Smooth muscle cell (in vitro differentiated cells): ENCODE data around the gene RPE. TPM values are rescaled to one million over a fixed set of nuclear protein-coding genes. Genes with fewer than 3 reads are reported as not detected.

ENCODE experiments used
- DNase-seq: peaks from one replicate; lab custom pipeline; 2025; ENCODE audit not compliant: unreplicated experiment; lab: John Stamatoyannopoulos, UW
- H2AFZ ChIP-seq: fragments of 200-600 bp; sonication (generic); 2 replicates; pipeline ENCODE4 v1.6.0; 2016; ENCODE audit warnings: antibody characterized with exemption, low read depth, mild to moderate bottlenecking
- H3F3A ChIP-seq: fragments of 200-600 bp; sonication (generic); 2 replicates; pipeline ENCODE4 v1.6.0; 2017; ENCODE audit warnings: antibody characterized with exemption, low read depth
- H3K27ac ChIP-seq: fragments of 200-600 bp; sonication (generic); 2 replicates; pipeline ENCODE4 v1.5.1; 2016; ENCODE audit warnings: low read depth, mild to moderate bottlenecking
- H3K27me3 ChIP-seq: fragments of 200-600 bp; sonication (generic); 2 replicates; pipeline ENCODE4 v1.6.1; 2016; ENCODE audit warnings: low read depth, mild to moderate bottlenecking
- H3K36me3 ChIP-seq: fragments of 200-600 bp; sonication (generic); 2 replicates; pipeline ENCODE4 v1.5.1; 2016; ENCODE audit warnings: low read depth
- H3K4me1 ChIP-seq: fragments of 200-600 bp; sonication (generic); 2 replicates; pipeline ENCODE4 v1.5.1; 2016; ENCODE audit warnings: low read depth
- H3K4me2 ChIP-seq: fragments of 200-600 bp; sonication (generic); 2 replicates; pipeline ENCODE4 v1.6.0; 2016; ENCODE audit warnings: mild to moderate bottlenecking
- H3K4me3 ChIP-seq: fragments of 200-600 bp; sonication (generic); 2 replicates; pipeline ENCODE4 v1.5.1; 2016; ENCODE audit warnings: mild to moderate bottlenecking
- H3K79me2 ChIP-seq: fragments of 200-600 bp; sonication (generic); 2 replicates; pipeline ENCODE4 v1.6.0; 2016; ENCODE audit warnings: low read depth, mild to moderate bottlenecking
- H3K9ac ChIP-seq: fragments of 200-600 bp; sonication (generic); 2 replicates; pipeline ENCODE4 v1.6.0; 2016; ENCODE audit warnings: low read depth
- H3K9me3 ChIP-seq: fragments of 200-600 bp; sonication (generic); replicated peaks from 2 replicates; pipeline ENCODE4 v1.5.1; 2016; ENCODE audit warnings: low read depth
- H4K20me1 ChIP-seq: fragments of 200-600 bp; sonication (generic); 2 replicates; pipeline ENCODE4 v1.6.0; 2016; ENCODE audit warnings: low read depth
- CTCF ChIP-seq: fragments of 200-600 bp; sonication (generic); IDR thresholded peaks from 2 replicates; pipeline ENCODE4 v1.5.1; 2017; ENCODE audit warnings: borderline replicate concordance, mild to moderate bottlenecking, antibody characterized with exemption; ENCODE audit not compliant: insufficient read depth, poor library complexity, severe bottlenecking
- WGBS: methylation state at CpG from one replicate; pipeline ENCODE4 v1.1.7; 2016; ENCODE audit warnings: low lambda C conversion rate; 5-methylcytosine and 5-hydroxymethylcytosine counted together
- polyA plus RNA-seq: library from polyadenylated mRNA; unstranded; fragments of >200 nt; fragmentation: Nextera tagmentation; extraction: Ambion mirVana; gene quantifications from 2 replicates; pipeline ENCODE4 v1.2.1, GENCODE V29; 2016
- total RNA-seq: library from RNA; depleted of rRNA; stranded (reverse); fragments of >200 nt; gene quantifications from 2 replicates; pipeline ENCODE4 v1.2.3, GENCODE V29; 2014

RPE gene
- total and polyA plus RNA-seq, 2 experiments from 2014 or later: 25.1 to 64.3 TPM

DNA sequence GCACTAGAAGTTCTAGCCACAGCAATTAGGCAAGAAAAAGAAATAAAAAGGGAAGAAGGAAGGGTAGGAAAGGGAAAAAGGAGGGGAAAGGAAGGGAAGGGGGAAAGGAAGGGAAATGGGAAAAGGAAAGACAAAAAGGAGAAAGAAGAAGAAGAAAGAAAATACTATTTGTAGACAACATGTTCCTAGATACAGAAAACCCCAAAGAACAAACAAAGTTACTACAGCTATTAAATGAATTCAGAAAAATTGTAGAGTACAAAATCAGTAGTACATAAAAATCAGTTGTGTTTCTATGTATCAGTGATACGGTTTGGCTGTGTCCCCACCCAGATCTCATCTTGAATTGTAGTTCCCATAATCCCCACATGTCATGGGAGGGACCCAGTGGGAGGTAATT, 52.3 kb downstream of the RPE start:
- H3K36me3 ChIP-seq: no peaks in the 10 kb centered on the region
- peaks cover 3% of the 10 kb centered on the region for H3K9me3 ChIP-seq
- no peaks in the 10 kb centered on the region for H3K79me2 ChIP-seq
- no peaks in the 10 kb centered on the region for H4K20me1 ChIP-seq
- no peak overlapping the region for H3K4me3 ChIP-seq
- TF ChIP-seq CTCF: no peak
- no peak overlapping the region for H2AFZ ChIP-seq
- DNase-seq: no peak
- no peaks in the 10 kb centered on the region for H3F3A ChIP-seq
- no peak overlapping the region for H3K27ac ChIP-seq
- H3K4me1 ChIP-seq: no peaks in the 10 kb centered on the region
- H3K9ac ChIP-seq: no peak overlapping the region
- WGBS: 100% methylated on average over 1 of the region's 1 CpG
- H3K4me2 ChIP-seq: no peak overlapping the region
- no peaks in the 10 kb centered on the region for H3K27me3 ChIP-seq

- no peaks in the 10 kb centered on the region for H3K36me3 ChIP-seq
- H2AFZ ChIP-seq: no peak overlapping the region
- DNase-seq: no peak
- no peak overlapping the region for H3K4me3 ChIP-seq
- H3K27me3 ChIP-seq: no peaks in the 10 kb centered on the region
- H3K9me3 ChIP-seq: peaks cover 3% of the 10 kb centered on the region
- no peaks in the 10 kb centered on the region for H3K4me1 ChIP-seq
- H4K20me1 ChIP-seq: no peaks in the 10 kb centered on the region
- 92% methylated on average over 3 of the region's 3 CpGs for WGBS
- H3K4me2 ChIP-seq: no peak overlapping the region
- no peaks in the 10 kb centered on the region for H3F3A ChIP-seq
- no peaks in the 10 kb centered on the region for H3K79me2 ChIP-seq
- no peak overlapping the region for H3K27ac ChIP-seq
- no peak overlapping the region for H3K9ac ChIP-seq
- TF ChIP-seq CTCF: no peak
Measured at GRCh38 chr2:210055825-210056224, 53.4 kb downstream of the RPE start.

DNA sequence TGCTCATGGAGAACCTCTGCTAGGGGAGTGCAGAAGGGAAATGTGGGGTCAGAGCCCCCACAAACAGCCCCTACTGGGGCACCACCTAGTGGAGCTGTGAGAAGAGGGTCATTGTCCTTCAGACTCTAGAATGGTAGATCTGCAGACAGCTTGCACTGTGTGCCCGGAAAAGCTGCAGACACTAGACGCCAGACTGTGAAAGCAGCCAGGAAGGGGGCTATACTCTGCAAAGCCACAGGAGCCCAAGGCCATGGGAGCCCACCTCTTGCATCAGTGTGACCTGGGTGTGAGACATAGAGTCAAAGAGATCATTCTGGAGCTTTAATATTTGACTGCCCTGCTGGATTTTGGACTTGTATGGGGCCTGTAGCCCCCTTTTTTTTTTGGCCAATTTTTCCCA, 60.9 kb downstream of the RPE start:
- no peaks in the 10 kb centered on the region for H4K20me1 ChIP-seq
- H3K4me2 ChIP-seq: no peak overlapping the region
- DNase-seq: no peak
- no peaks in the 10 kb centered on the region for H3K79me2 ChIP-seq
- H2AFZ ChIP-seq: no peak overlapping the region
- H3K9me3 ChIP-seq: no peaks in the 10 kb centered on the region
- H3K4me3 ChIP-seq: no peak overlapping the region
- H3K9ac ChIP-seq: no peak overlapping the region
- H3K4me1 ChIP-seq: no peaks in the 10 kb centered on the region
- no peak overlapping the region for H3K27ac ChIP-seq
- TF ChIP-seq CTCF: no peak
- H3F3A ChIP-seq: no peaks in the 10 kb centered on the region
- H3K27me3 ChIP-seq: no peaks in the 10 kb centered on the region
- no peaks in the 10 kb centered on the region for H3K36me3 ChIP-seq
- WGBS: 98% methylated on average over 2 of the region's 2 CpGs

Other genes starting within 250 kb of the RPE start
- gene UNC80, start 230.8 kb upstream of the RPE start, total RNA-seq: not detected in 2 replicates
- gene UNC80, start 230.8 kb upstream of the RPE start, polyA plus RNA-seq: not detected in 2 replicates
- gene KANSL1L, start 168.8 kb downstream of the RPE start, total RNA-seq: 20.3 and 27.0 TPM in 2 replicates
- 1.8 and 3.6 TPM in 2 replicates for gene KANSL1L, start 168.8 kb downstream of the RPE start, polyA plus RNA-seq
- 6.2 and 7.5 TPM in 2 replicates for gene ACADL, start 222.8 kb downstream of the RPE start, total RNA-seq
- gene ACADL, start 222.8 kb downstream of the RPE start, polyA plus RNA-seq: 1.3 and 5.4 TPM in 2 replicates